HepG2 (cell line): ENCODE results near the gene ZNF627. TPM values are rescaled to one million over a fixed set of nuclear protein-coding genes. Genes with fewer than 3 reads are reported as not detected.
A peak's percentile ranks its signal among the peaks of the same experiment; 100 is the strongest.

Source experiments
- DR1 ChIP-seq: sonication (generic); formaldehyde crosslinking; IDR thresholded peaks from 2 replicates; pipeline ENCODE4 v1.8.0; 2021; ENCODE audit warnings: mild to moderate bottlenecking, missing genetic modification reagents, inconsistent platforms
- GMEB2 ChIP-seq: IDR thresholded peaks from 2 replicates; pipeline ENCODE4 v1.6.1; 2016; ENCODE audit warnings: missing biosample characterization, missing genetic modification reagents, low read depth
- MTA3 ChIP-seq: sonication (generic); formaldehyde crosslinking; IDR thresholded peaks from 2 replicates; pipeline ENCODE4 v1.4.0; 2020; ENCODE audit warnings: missing genetic modification reagents
- MTERF4 ChIP-seq: sonication (generic); formaldehyde crosslinking; IDR thresholded peaks from 2 replicates; pipeline ENCODE4 v1.8.0; 2023; ENCODE audit warnings: mild to moderate bottlenecking, missing genetic modification reagents
- SNAPC2 ChIP-seq: sonication (generic); formaldehyde crosslinking; IDR thresholded peaks from 2 replicates; pipeline ENCODE4 v1.8.1; 2022; ENCODE audit warnings: mild to moderate bottlenecking, missing genetic modification reagents
- SRSF4 ChIP-seq: fragments of 200-400 bp; formaldehyde crosslinking; IDR thresholded peaks from one replicate; pipeline ENCODE4 v1.6.1; 2018; ENCODE audit warnings: mild to moderate bottlenecking, low read depth, low read length, moderate library complexity; ENCODE audit not compliant: poor library complexity, severe bottlenecking
- TRIM22 ChIP-seq: fragments of 450-650 bp; IDR thresholded peaks from 2 replicates; pipeline ENCODE4 v1.6.1; 2017
- ZBED4 ChIP-seq: sonication (generic); formaldehyde crosslinking; IDR thresholded peaks from 2 replicates; pipeline ENCODE4 v1.4.0; 2020; ENCODE audit warnings: missing genetic modification reagents, borderline replicate concordance
- ZBTB10 ChIP-seq: sonication (generic); formaldehyde crosslinking; IDR thresholded peaks from 2 replicates; pipeline ENCODE4 v1.4.0; 2020; ENCODE audit warnings: missing genetic modification reagents, borderline replicate concordance
- ZFY ChIP-seq: sonication (generic); formaldehyde crosslinking; IDR thresholded peaks from 2 replicates; pipeline ENCODE4 v1.4.0; 2020; ENCODE audit warnings: missing genetic modification reagents
- ZNF280B ChIP-seq: sonication (generic); formaldehyde crosslinking; IDR thresholded peaks from 2 replicates; pipeline ENCODE4 v1.5.0; 2020; ENCODE audit warnings: missing genetic modification reagents, mild to moderate bottlenecking, borderline replicate concordance
- ZNF704 ChIP-seq: sonication (generic); formaldehyde crosslinking; IDR thresholded peaks from 2 replicates; pipeline ENCODE4 v1.8.1; 2023; ENCODE audit warnings: mild to moderate bottlenecking, inconsistent platforms, moderate library complexity, missing genetic modification reagents, borderline replicate concordance
- ZNF776 ChIP-seq: sonication (generic); formaldehyde crosslinking; IDR thresholded peaks from 2 replicates; pipeline ENCODE4 v1.4.0; 2020; ENCODE audit warnings: mild to moderate bottlenecking, missing genetic modification reagents
- polyA plus RNA-seq, 8 experiments: library from polyadenylated mRNA; depleted of rRNA in 3 of 8; stranded (reverse) in 7 of 8; unstranded in 1 of 8; fragments of >200 nt; fragmentation: Illumina TruSeq in 4 of 8; extraction: Trizol in 4 of 8; gene quantifications; 2 replicates each; pipeline versions ENCODE4 v1.2.1 to v1.2.3, GENCODE V29; 2011 to 2016; ENCODE audit warnings: low read depth in 4 of 8, missing spikeins in 1 of 8, mixed read lengths in 1 of 8; ENCODE audit not compliant: insufficient read depth in 1 of 8
- total RNA-seq, 5 experiments: library from RNA; depleted of rRNA; stranded (reverse); fragments of >200 nt; fragmentation: Illumina TruSeq; extraction: Trizol; gene quantifications; 2 replicates each; pipeline ENCODE4 v1.2.3, GENCODE V29; 2016; ENCODE audit warnings: low read depth in 1 of 5

Gene ZNF627
- total and polyA plus RNA-seq, 2 of the 13 experiments (the other 11 are each of a cell fraction or from before 2014, with no cell fraction given): 4.2 to 12.7 TPM

- TF ChIP-seq ZBTB10 (CRISPR knock-in tag) (no peak), SNAPC2 (CRISPR knock-in tag) (no peak), TRIM22 (no peak), ZFY (CRISPR knock-in tag) (peak; percentile 75), MTERF4 (no peak), ZNF704 (CRISPR knock-in tag) (no peak), DR1 (CRISPR knock-in tag) (no peak), GMEB2 (CRISPR knock-in tag) (no peak), ZNF280B (CRISPR knock-in tag) (no peak), MTA3 (CRISPR knock-in tag) (no peak), SRSF4 (no peak), ZBED4 (CRISPR knock-in tag) (no peak; the same call in 1 of the 2 replicates), ZNF776 (CRISPR knock-in tag) (no peak)
Measured at GRCh38 chr19:11639602-11640471, 42.6 kb downstream of the ZNF627 start (continued).
